Stimulated activated naive CD8-positive, alpha-beta T cell treated with anti-CD3 and anti-CD28 coated beads, Interleukin-15, amount 100 ng/mL, for 72 hours (primary cell): Measurements from ENCODE around the gene IL17RA.

Experiments
- ATAC-seq: fragments of 150-1000 bp; cut with Tn5 transposase; 2 replicates; pipeline ENCODE4 v1.10.0; 2021; ENCODE audit warnings: mild to moderate bottlenecking, moderate library complexity
- DNase-seq, 2 donors: peaks; one replicate each; pipeline ENCODE4 v3.0.0; 2021 to 2022
- H3K27ac Mint-ChIP-seq, 2 donors: one replicate each; pipeline ENCODE4 v1.8.0; 2022; ENCODE audit warnings: mild to moderate bottlenecking in 2 of 2, mixed read lengths in 2 of 2, moderate library complexity in 2 of 2
- H3K27me3 Mint-ChIP-seq: one replicate; pipeline ENCODE4 v1.8.0; 2022; ENCODE audit warnings: mixed read lengths
- H3K4me1 Mint-ChIP-seq: one replicate; pipeline ENCODE4 v1.8.0; 2022; ENCODE audit warnings: mild to moderate bottlenecking, mixed read lengths
- H3K4me3 Mint-ChIP-seq, 2 donors: one replicate each; pipeline ENCODE4 v1.8.0; 2022; ENCODE audit warnings: mild to moderate bottlenecking in 2 of 2, mixed read lengths in 2 of 2, moderate library complexity in 1 of 2
- H3K9me3 Mint-ChIP-seq, 2 donors: one replicate each; pipeline ENCODE4 v1.8.0; 2022; ENCODE audit warnings: mixed read lengths in 2 of 2

IL17RA gene

GRCh38 chr22:17064498-17065100 lies 20.2 kb upstream of the IL17RA start:
- DNase-seq, result no peak
- no peak for ATAC-seq
- Mint-ChIP-seq H3K27me3 (peaks cover 7% of the 10 kb centered on the region), H3K27ac (no peak overlapping the region), H3K4me3 (no peak overlapping the region), H3K9me3 (no peaks in the 10 kb centered on the region), H3K4me1 (peaks cover 7% of the 10 kb centered on the region)

- Mint-ChIP-seq H3K27ac (no peak overlapping the region), H3K4me3 (no peak overlapping the region)
These were observed 19.4 kb upstream of the IL17RA start for GRCh38 chr22:17065433-17065832.

GRCh38 chr22:17072877-17073276 lies 11.9 kb upstream of the IL17RA start:
- ATAC-seq, result no peak
- H3K4me1 Mint-ChIP-seq, result peaks cover 23% of the 10 kb centered on the region
- no peak for DNase-seq
- no peak overlapping the region for H3K4me3 Mint-ChIP-seq
- H3K27ac Mint-ChIP-seq, result no peak overlapping the region
- no peaks in the 10 kb centered on the region for H3K27me3 Mint-ChIP-seq
- H3K9me3 Mint-ChIP-seq, result no peaks in the 10 kb centered on the region

More at GRCh38 chr22:17065433-17065832, 19.4 kb upstream of the IL17RA start:
- Mint-ChIP-seq H3K4me1 (peaks cover 7% of the 10 kb centered on the region), H3K9me3 (no peaks in the 10 kb centered on the region), H3K27me3 (peaks cover 7% of the 10 kb centered on the region)
- ATAC-seq, result no peak
- DNase-seq, result no peak

- no peak overlapping the region for H3K4me3 Mint-ChIP-seq
- H3K4me1 Mint-ChIP-seq, result peaks cover 23% of the 10 kb centered on the region
- H3K27me3 Mint-ChIP-seq, result no peaks in the 10 kb centered on the region
- no peaks in the 10 kb centered on the region for H3K9me3 Mint-ChIP-seq
- no peak overlapping the region for H3K27ac Mint-ChIP-seq
- DNase-seq (no peak), ATAC-seq (no peak)
These were observed 10.2 kb upstream of the IL17RA start for GRCh38 chr22:17074648-17075002.

- no peaks in the 10 kb centered on the region for H3K27me3 Mint-ChIP-seq
- ATAC-seq, result no peak
- H3K4me1 Mint-ChIP-seq, result peaks cover 23% of the 10 kb centered on the region
- no peak for DNase-seq
- no peaks in the 10 kb centered on the region for H3K9me3 Mint-ChIP-seq
- no peak overlapping the region for H3K27ac Mint-ChIP-seq
- H3K4me3 Mint-ChIP-seq, result no peak overlapping the region
These were observed 7.5 kb upstream of the IL17RA start for GRCh38 chr22:17077255-17077654.

- no peak overlapping the region for H3K4me3 Mint-ChIP-seq
- DNase-seq, result no peak
- H3K9me3 Mint-ChIP-seq, result no peaks in the 10 kb centered on the region
- H3K27me3 Mint-ChIP-seq, result no peaks in the 10 kb centered on the region
- ATAC-seq, result no peak
- H3K4me1 Mint-ChIP-seq, result peaks cover 35% of the 10 kb centered on the region
- no peak overlapping the region for H3K27ac Mint-ChIP-seq
These were observed 5.2 kb upstream of the IL17RA start for GRCh38 chr22:17079572-17079971.

GRCh38 chr22:17083255-17083654 lies 1.5 kb upstream of the IL17RA start:
- ATAC-seq (no peak), DNase-seq (no peak)
- no peak overlapping the region for H3K27ac Mint-ChIP-seq
- H3K4me1 Mint-ChIP-seq, result peaks cover 41% of the 10 kb centered on the region
- H3K27me3 Mint-ChIP-seq, result no peaks in the 10 kb centered on the region
- no peaks in the 10 kb centered on the region for H3K9me3 Mint-ChIP-seq
- H3K4me3 Mint-ChIP-seq, result peak overlapping the region; percentile 58 to 85

GRCh38 chr22:17083811-17084441 lies 874 bp upstream of the IL17RA start:
- H3K27me3 Mint-ChIP-seq, result no peaks in the 10 kb centered on the region
- H3K9me3 Mint-ChIP-seq, result no peaks in the 10 kb centered on the region
- peaks cover 46% of the 10 kb centered on the region for H3K4me1 Mint-ChIP-seq
- H3K27ac Mint-ChIP-seq, result peak overlapping the region; percentile 75 to 92
- DNase-seq (no peak), ATAC-seq (no peak)
- peak overlapping the region; percentile 85 to 88 for H3K4me3 Mint-ChIP-seq

- Mint-ChIP-seq H3K27ac (peak overlapping the region; percentile 63 to 69), H3K4me3 (peak overlapping the region; percentile 85 to 88), H3K27me3 (no peaks in the 10 kb centered on the region), H3K4me1 (peaks cover 57% of the 10 kb centered on the region), H3K9me3 (no peaks in the 10 kb centered on the region)
- peak; percentile 38 for DNase-seq
- ATAC-seq, result peak; percentile 17
These were observed 729 bp downstream of the IL17RA start for GRCh38 chr22:17085277-17086181.

- no peak for ATAC-seq
- H3K27me3 Mint-ChIP-seq, result no peaks in the 10 kb centered on the region
- H3K4me1 Mint-ChIP-seq, result peaks cover 65% of the 10 kb centered on the region
- no peaks in the 10 kb centered on the region for H3K9me3 Mint-ChIP-seq
- peak overlapping the region; percentile 85 to 88 for H3K4me3 Mint-ChIP-seq
- DNase-seq, result peak in 1 of 2 donors; percentile 35
- peak overlapping the region; percentile 38 to 80 for H3K27ac Mint-ChIP-seq
These were observed 1.5 kb downstream of the IL17RA start for GRCh38 chr22:17086296-17086695.

GRCh38 chr22:17086788-17087497 lies 2.1 kb downstream of the IL17RA start:
- H3K4me3 Mint-ChIP-seq, result peak overlapping the region; percentile 85 to 88
- peaks cover 71% of the 10 kb centered on the region for H3K4me1 Mint-ChIP-seq
- H3K27ac Mint-ChIP-seq, result peak overlapping the region; percentile 28 to 34
- DNase-seq, result peak; percentile 22 to 24
- no peaks in the 10 kb centered on the region for H3K27me3 Mint-ChIP-seq
- H3K9me3 Mint-ChIP-seq, result no peaks in the 10 kb centered on the region
- peak; percentile 11 for ATAC-seq

GRCh38 chr22:17087498-17088131 lies 2.8 kb downstream of the IL17RA start:
- ATAC-seq (peak; percentile 59), DNase-seq (peak; percentile 45 to 82)
- H3K4me3 Mint-ChIP-seq, result peak overlapping the region; percentile 85 to 88
- H3K9me3 Mint-ChIP-seq, result no peaks in the 10 kb centered on the region
- H3K27me3 Mint-ChIP-seq, result no peaks in the 10 kb centered on the region
- peak overlapping the region; percentile 60 to 69 for H3K27ac Mint-ChIP-seq
- H3K4me1 Mint-ChIP-seq, result peaks cover 78% of the 10 kb centered on the region

- DNase-seq (no peak), ATAC-seq (no peak)
- no peaks in the 10 kb centered on the region for H3K9me3 Mint-ChIP-seq
- H3K4me1 Mint-ChIP-seq, result peaks cover 84% of the 10 kb centered on the region
- no peaks in the 10 kb centered on the region for H3K27me3 Mint-ChIP-seq
- no peak overlapping the region for H3K4me3 Mint-ChIP-seq
- H3K27ac Mint-ChIP-seq, result no peak overlapping the region
These were observed 5.8 kb downstream of the IL17RA start for GRCh38 chr22:17090550-17090949.

GRCh38 chr22:17091851-17092250 lies 7.1 kb downstream of the IL17RA start:
- Mint-ChIP-seq H3K9me3 (no peaks in the 10 kb centered on the region), H3K4me3 (peak overlapping the region; percentile 11 to 35), H3K27me3 (no peaks in the 10 kb centered on the region), H3K4me1 (peaks cover 84% of the 10 kb centered on the region), H3K27ac (no peak overlapping the region)
- ATAC-seq (no peak), DNase-seq (no peak)

- Mint-ChIP-seq H3K27ac (no peak overlapping the region), H3K4me1 (peaks cover 84% of the 10 kb centered on the region), H3K4me3 (no peak overlapping the region), H3K27me3 (no peaks in the 10 kb centered on the region), H3K9me3 (no peaks in the 10 kb centered on the region)
- DNase-seq (no peak), ATAC-seq (no peak)
These were observed 8.3 kb downstream of the IL17RA start for GRCh38 chr22:17093081-17093480.
